Fibroblast of skin of right biceps (primary cell): ENCODE measurements around the gene TFF1.

ENCODE experiments used
- DNase-seq: peaks from one replicate; pipeline ENCODE4 v3.0.0-alpha.2; 2013

TFF1 gene

GRCh38 chr21:42379426-42380215, 13.3 kb upstream of the TFF1 start:
- no peak for DNase-seq

GRCh38 chr21:42378418-42378817, 12.1 kb upstream of the TFF1 start:
- DNase-seq: no peak

GRCh38 chr21:42377951-42378340, 11.6 kb upstream of the TFF1 start:
- no peak for DNase-seq

GRCh38 chr21:42377211-42377950, 11.0 kb upstream of the TFF1 start:
- DNase-seq: no peak

- DNase-seq: no peak
These were observed 10.1 kb upstream of the TFF1 start for GRCh38 chr21:42376338-42376982.

- DNase-seq: no peak
These were observed 9.6 kb upstream of the TFF1 start for GRCh38 chr21:42375966-42376337.

GRCh38 chr21:42375506-42375905, 9.2 kb upstream of the TFF1 start:
- DNase-seq: no peak

- DNase-seq: no peak
These were observed 8.6 kb upstream of the TFF1 start for GRCh38 chr21:42374864-42375499.

GRCh38 chr21:42374457-42374856, 8.1 kb upstream of the TFF1 start:
- DNase-seq: no peak

GRCh38 chr21:42373908-42374455, 7.6 kb upstream of the TFF1 start:
- no peak for DNase-seq

- no peak for DNase-seq
These were observed 7.0 kb upstream of the TFF1 start for GRCh38 chr21:42373196-42373907.

GRCh38 chr21:42370894-42371654, 4.7 kb upstream of the TFF1 start:
- DNase-seq: no peak

- no peak for DNase-seq
These were observed 3.5 kb upstream of the TFF1 start for GRCh38 chr21:42369821-42370220.

- DNase-seq: no peak
These were observed 1.2 kb upstream of the TFF1 start for GRCh38 chr21:42367367-42368165.

GRCh38 chr21:42365770-42366169, 565 bp downstream of the TFF1 start:
- no peak for DNase-seq

GRCh38 chr21:42364304-42364865, 1.9 kb downstream of the TFF1 start:
- DNase-seq: no peak

- no peak for DNase-seq
These were observed 3.0 kb downstream of the TFF1 start for GRCh38 chr21:42363312-42363711.

- no peak for DNase-seq
These were observed 3.6 kb downstream of the TFF1 start for GRCh38 chr21:42362700-42363099.

GRCh38 chr21:42362198-42362597, 4.1 kb downstream of the TFF1 start:
- DNase-seq: no peak

- DNase-seq: no peak
These were observed 5.0 kb downstream of the TFF1 start for GRCh38 chr21:42361286-42361685.

- DNase-seq: no peak
These were observed 6.0 kb downstream of the TFF1 start for GRCh38 chr21:42360317-42360716.
